ENCODE data around the gene CARD11. TPM values are rescaled to one million over a fixed set of nuclear protein-coding genes. Genes with fewer than 3 reads are reported as not detected.

The CARD11 gene
- total RNA-seq, 1 experiment from 2014 or later = 0.82 TPM

GRCh38 chr7:3002631-3003030 is 41.0 kb downstream of the CARD11 start:
- Histone ChIP-seq H3K4me1 (ENCODE audit: control insufficient read depth, insufficient read depth, low read length) (no peaks in the 10 kb centered on the region), H3K27ac (ENCODE audit: low read length) (no peak overlapping the region), H3K9me3 (ENCODE audit: control insufficient read depth, insufficient read depth, low read depth, low read length) (no peaks in the 10 kb centered on the region), H3K36me3 (ENCODE audit: control insufficient read depth, insufficient read depth, low read length) (no peaks in the 10 kb centered on the region), H3K27me3 (ENCODE audit: control insufficient read depth, insufficient read depth, low read length) (peaks cover under 1% of the 10 kb centered on the region), H3K4me3 (ENCODE audit: low read depth in 2 of 2, low read length in 2 of 2) (no peak overlapping the region)
- TF ChIP-seq POLR2AphosphoS5 (IDR thresholded peaks at IDR 0.05; ENCODE audit: low read depth, low read length) = no peak
- TF ChIP-seq REST (IDR thresholded peaks at IDR 0.05; ENCODE audit: insufficient read depth in 1 of 2, low read depth in 2 of 2, low read length in 1 of 2) = no peak
- TF ChIP-seq SIN3A (IDR thresholded peaks at IDR 0.05; ENCODE audit: borderline replicate concordance, insufficient read depth, low read depth, low read length) = no peak
- no peak for TF ChIP-seq CTCF (IDR thresholded peaks at IDR 0.05)
- no peak for TF ChIP-seq TCF7L2 (IDR thresholded peaks at IDR 0.05; ENCODE audit: low read depth, low read length)
- ATAC-seq (no peak), DNase-seq (ENCODE audit: low read depth, low spot score) (no peak)
- BruUV-seq (replicated peaks) = no TSS peak
- in situ Hi-C loops (cut with HindIII; ENCODE audit: low pct_unique_long_range_greater_than_20kb, low sequenced_read_pairs) = no loop called here
- ChIA-PET CTCF (no interaction called here), POLR2A (no interaction called here)
- intact Hi-C loops (cut with micrococcal nuclease; ENCODE audit: unreplicated experiment) = no loop called here

GRCh38 chr7:3000566-3000965 is 43.1 kb downstream of the CARD11 start:
- ATAC-seq = no peak
- Histone ChIP-seq H3K4me1 (ENCODE audit: control insufficient read depth, insufficient read depth, low read length) (no peaks in the 10 kb centered on the region), H3K9me3 (ENCODE audit: control insufficient read depth, insufficient read depth, low read depth, low read length) (no peaks in the 10 kb centered on the region), H3K27me3 (ENCODE audit: control insufficient read depth, insufficient read depth, low read length) (no peaks in the 10 kb centered on the region), H3K27ac (ENCODE audit: low read length) (no peak overlapping the region), H3K4me3 (ENCODE audit: low read depth in 2 of 2, low read length in 2 of 2) (no peak overlapping the region), H3K36me3 (ENCODE audit: control insufficient read depth, insufficient read depth, low read length) (no peaks in the 10 kb centered on the region)
- in situ Hi-C loops (cut with HindIII; ENCODE audit: low pct_unique_long_range_greater_than_20kb, low sequenced_read_pairs) (no loop called here), intact Hi-C loops (cut with micrococcal nuclease; ENCODE audit: unreplicated experiment) (no loop called here)
- no peak for DNase-seq (ENCODE audit: low read depth, low spot score)
- CTCF ChIA-PET = no interaction called here
- BruUV-seq (replicated peaks) = no TSS peak
- POLR2A ChIA-PET = no interaction called here
- TF ChIP-seq POLR2AphosphoS5 (IDR thresholded peaks at IDR 0.05; ENCODE audit: low read depth, low read length) (no peak), CTCF (IDR thresholded peaks at IDR 0.05) (no peak), REST (IDR thresholded peaks at IDR 0.05; ENCODE audit: insufficient read depth in 1 of 2, low read depth in 2 of 2, low read length in 1 of 2) (no peak), SIN3A (IDR thresholded peaks at IDR 0.05; ENCODE audit: borderline replicate concordance, insufficient read depth, low read depth, low read length) (no peak), TCF7L2 (IDR thresholded peaks at IDR 0.05; ENCODE audit: low read depth, low read length) (no peak)
